Activated T-helper 17 cell treated with anti-CD3 and anti-CD28 coated beads, Interleukin-2, amount 50 U/mL, for 72 hours (primary cell): Measurements from ENCODE around the gene SAXO1. TPM values are rescaled to one million over a fixed set of nuclear protein-coding genes. Genes with fewer than 3 reads are reported as not detected.

Experiments used
- ATAC-seq: fragments of 150-1000 bp; cut with Tn5 transposase; replicated peaks from 2 replicates; pipeline ENCODE4 v1.10.0; 2021; ENCODE audit warnings: mild to moderate bottlenecking, moderate library complexity
- H3K27ac Mint-ChIP-seq: one replicate; pipeline ENCODE4 v1.8.0; 2022; ENCODE audit warnings: mixed read lengths
- H3K27me3 Mint-ChIP-seq: one replicate; pipeline ENCODE4 v1.8.0; 2022; ENCODE audit warnings: mixed read lengths
- H3K36me3 Mint-ChIP-seq: one replicate; pipeline ENCODE4 v1.8.0; 2022; ENCODE audit warnings: low read depth, mild to moderate bottlenecking, mixed read lengths
- H3K4me1 Mint-ChIP-seq: one replicate; pipeline ENCODE4 v1.8.0; 2022; ENCODE audit warnings: mixed read lengths
- H3K4me3 Mint-ChIP-seq: one replicate; pipeline ENCODE4 v1.8.0; 2022; ENCODE audit warnings: mild to moderate bottlenecking, mixed read lengths
- H3K9me3 Mint-ChIP-seq: one replicate; pipeline ENCODE4 v1.8.0; 2022; ENCODE audit warnings: mixed read lengths
- total RNA-seq, 2 donors: library from RNA; stranded (reverse); gene quantifications; one replicate each; pipeline ENCODE4 v1.2.3, GENCODE V29; 2022

The SAXO1 gene
- total RNA-seq, 2 donors from 2014 or later, result 0.37 TPM; not detected in 1

- Mint-ChIP-seq H3K36me3 (no peaks in the 10 kb centered on the region), H3K9me3 (peaks cover 15% of the 10 kb centered on the region), H3K27ac (no peak overlapping the region), H3K27me3 (peaks cover 11% of the 10 kb centered on the region), H3K4me3 (no peak overlapping the region), H3K4me1 (no peaks in the 10 kb centered on the region)
- ATAC-seq, result no peak
Measured at GRCh38 chr9:18903450-18903849, 129.6 kb downstream of the SAXO1 start.

DNA sequence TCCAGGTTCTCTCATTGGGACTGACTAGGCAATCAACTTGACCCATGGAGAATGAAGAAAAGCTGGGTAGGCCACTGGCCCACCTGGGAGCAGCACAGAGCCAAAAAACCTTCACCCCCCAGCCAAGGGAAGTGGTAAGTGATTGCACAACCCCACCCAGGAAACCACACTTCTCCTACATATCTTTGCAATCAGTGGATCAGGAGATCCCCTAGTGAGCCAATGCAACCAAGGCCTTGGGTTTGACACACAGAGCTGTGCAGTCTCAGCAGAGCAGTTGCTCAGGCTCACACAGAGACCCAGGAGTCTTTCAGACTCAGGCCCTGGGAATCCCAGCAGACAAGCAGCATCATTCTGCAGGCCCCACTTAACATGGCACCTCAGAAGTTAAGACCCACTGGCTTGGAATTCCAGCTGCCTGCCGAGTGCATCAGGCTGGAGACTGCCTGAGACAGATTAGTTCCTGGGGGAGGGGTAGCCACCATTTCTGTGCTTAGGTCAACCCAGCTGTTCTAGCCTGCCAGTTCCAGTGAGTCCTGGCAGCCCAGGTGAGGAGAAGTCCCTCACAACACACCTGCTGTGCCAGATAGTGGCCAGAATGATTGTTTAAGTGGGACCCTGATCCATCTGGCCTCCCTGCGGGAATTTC, 136.4 kb downstream of the SAXO1 start:
- Mint-ChIP-seq H3K36me3 (no peaks in the 10 kb centered on the region), H3K27ac (no peak overlapping the region), H3K9me3 (peaks cover 22% of the 10 kb centered on the region), H3K4me1 (no peaks in the 10 kb centered on the region), H3K4me3 (no peak overlapping the region), H3K27me3 (peaks cover 6% of the 10 kb centered on the region)
- ATAC-seq, result peak; percentile 32

DNA sequence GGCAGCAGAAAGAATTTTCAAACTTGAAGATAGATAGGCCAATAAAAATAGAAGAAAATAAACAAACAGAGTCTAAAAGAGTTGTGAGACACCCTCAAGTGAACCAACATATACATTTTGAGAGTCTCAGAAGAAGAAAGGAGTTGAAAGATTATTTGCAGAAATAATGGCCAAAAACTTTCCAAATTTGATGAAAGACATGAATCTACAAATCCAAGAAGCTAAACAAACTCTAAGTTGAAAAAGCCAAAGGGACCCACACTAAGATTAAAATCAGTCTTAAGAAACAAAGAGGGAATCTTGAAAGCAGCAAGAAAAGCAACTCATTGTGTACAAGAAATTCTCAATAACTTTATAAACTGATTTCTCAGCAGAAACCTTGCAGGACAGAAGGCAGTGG, 137.0 kb downstream of the SAXO1 start:
- Mint-ChIP-seq H3K4me1 (no peaks in the 10 kb centered on the region), H3K27ac (no peak overlapping the region), H3K27me3 (peaks cover 6% of the 10 kb centered on the region), H3K36me3 (no peaks in the 10 kb centered on the region), H3K4me3 (no peak overlapping the region), H3K9me3 (peaks cover 22% of the 10 kb centered on the region)
- no peak for ATAC-seq

GRCh38 chr9:18893491-18893890, 139.5 kb downstream of the SAXO1 start:
- H3K4me3 Mint-ChIP-seq, result no peak overlapping the region
- ATAC-seq, result no peak
- H3K27ac Mint-ChIP-seq, result no peak overlapping the region
- peaks cover 11% of the 10 kb centered on the region for H3K27me3 Mint-ChIP-seq
- H3K9me3 Mint-ChIP-seq, result peaks cover 15% of the 10 kb centered on the region
- no peaks in the 10 kb centered on the region for H3K4me1 Mint-ChIP-seq
- no peaks in the 10 kb centered on the region for H3K36me3 Mint-ChIP-seq

DNA sequence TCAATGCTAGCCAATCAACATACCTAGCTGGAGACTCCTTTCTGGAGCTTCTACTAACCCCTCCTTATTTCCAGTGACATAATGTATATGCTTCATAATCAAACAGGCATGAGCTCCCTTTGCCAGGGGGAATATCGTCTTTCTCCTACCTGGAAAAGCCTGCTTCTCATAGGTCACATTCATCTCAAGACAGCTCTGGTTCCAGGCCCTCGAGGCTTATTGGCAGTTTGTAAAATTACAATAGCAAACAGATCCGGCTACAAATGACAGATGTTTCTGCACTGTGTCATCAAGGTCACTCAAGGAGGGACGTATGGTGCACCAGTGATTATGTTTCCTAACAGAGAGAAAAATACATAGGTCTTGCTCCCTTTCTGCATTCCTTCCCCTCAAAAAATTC, 140.0 kb downstream of the SAXO1 start:
- peaks cover 13% of the 10 kb centered on the region for H3K9me3 Mint-ChIP-seq
- ATAC-seq, result no peak
- no peak overlapping the region for H3K27ac Mint-ChIP-seq
- H3K4me3 Mint-ChIP-seq, result no peak overlapping the region
- H3K4me1 Mint-ChIP-seq, result no peaks in the 10 kb centered on the region
- peaks cover 6% of the 10 kb centered on the region for H3K27me3 Mint-ChIP-seq
- H3K36me3 Mint-ChIP-seq, result no peaks in the 10 kb centered on the region

DNA sequence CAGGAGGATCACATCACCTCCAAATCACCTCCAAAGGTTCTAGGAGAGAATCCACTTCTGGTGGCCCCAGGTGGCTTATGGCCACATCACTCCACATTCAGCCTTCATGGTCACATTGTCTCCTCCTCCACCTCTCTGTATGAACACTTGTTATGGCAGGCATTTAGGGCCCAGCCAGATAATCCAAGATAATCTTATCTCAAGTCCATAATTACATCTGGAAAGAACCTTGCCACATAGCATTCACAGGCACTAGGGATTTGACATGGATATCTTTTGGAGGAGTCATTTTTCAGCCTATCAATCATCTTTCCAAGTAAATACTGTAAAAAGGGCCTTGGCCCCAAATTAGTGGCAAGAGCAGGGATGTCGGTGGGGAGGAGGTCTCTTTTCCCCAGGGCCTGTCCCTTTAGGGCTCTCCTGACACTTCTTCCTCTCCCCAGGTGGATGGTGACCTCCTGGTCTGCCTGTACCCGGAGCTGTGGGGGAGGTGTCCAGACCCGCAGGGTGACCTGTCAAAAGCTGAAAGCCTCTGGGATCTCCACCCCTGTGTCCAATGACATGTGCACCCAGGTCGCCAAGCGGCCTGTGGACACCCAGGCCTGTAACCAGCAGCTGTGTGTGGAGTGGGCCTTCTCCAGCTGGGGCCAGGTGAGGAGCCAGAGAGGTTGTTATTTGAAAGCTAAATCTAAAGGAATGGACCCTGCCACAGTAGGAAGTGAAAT, 140.9 kb downstream of the SAXO1 start:
- Mint-ChIP-seq H3K27ac (no peak overlapping the region), H3K4me3 (no peak overlapping the region), H3K27me3 (peaks cover 6% of the 10 kb centered on the region), H3K9me3 (peaks cover 12% of the 10 kb centered on the region), H3K36me3 (no peaks in the 10 kb centered on the region), H3K4me1 (no peaks in the 10 kb centered on the region)
- ATAC-seq, result no peak

GRCh38 chr9:18890372-18890771, 142.6 kb downstream of the SAXO1 start:
- Mint-ChIP-seq H3K36me3 (no peaks in the 10 kb centered on the region), H3K27ac (no peak overlapping the region)

GRCh38 chr9:18889550-18889949, 143.5 kb downstream of the SAXO1 start:
- H3K4me3 Mint-ChIP-seq, result no peak overlapping the region
- no peaks in the 10 kb centered on the region for H3K4me1 Mint-ChIP-seq
- peaks cover 4% of the 10 kb centered on the region for H3K9me3 Mint-ChIP-seq
- H3K27me3 Mint-ChIP-seq, result peaks cover 9% of the 10 kb centered on the region
- ATAC-seq, result no peak
- no peak overlapping the region for H3K27ac Mint-ChIP-seq
- H3K36me3 Mint-ChIP-seq, result no peaks in the 10 kb centered on the region

More at GRCh38 chr9:18890372-18890771, 142.6 kb downstream of the SAXO1 start:
- peak; percentile 37 for ATAC-seq
- Mint-ChIP-seq H3K27me3 (peaks cover 6% of the 10 kb centered on the region), H3K9me3 (peaks cover 8% of the 10 kb centered on the region), H3K4me3 (no peak overlapping the region), H3K4me1 (no peaks in the 10 kb centered on the region)

GRCh38 chr9:18888290-18888689, 144.7 kb downstream of the SAXO1 start:
- Mint-ChIP-seq H3K4me3 (no peak overlapping the region), H3K27ac (no peak overlapping the region), H3K4me1 (no peaks in the 10 kb centered on the region), H3K9me3 (no peaks in the 10 kb centered on the region), H3K27me3 (peaks cover 14% of the 10 kb centered on the region), H3K36me3 (no peaks in the 10 kb centered on the region)
- ATAC-seq, result no peak

DNA sequence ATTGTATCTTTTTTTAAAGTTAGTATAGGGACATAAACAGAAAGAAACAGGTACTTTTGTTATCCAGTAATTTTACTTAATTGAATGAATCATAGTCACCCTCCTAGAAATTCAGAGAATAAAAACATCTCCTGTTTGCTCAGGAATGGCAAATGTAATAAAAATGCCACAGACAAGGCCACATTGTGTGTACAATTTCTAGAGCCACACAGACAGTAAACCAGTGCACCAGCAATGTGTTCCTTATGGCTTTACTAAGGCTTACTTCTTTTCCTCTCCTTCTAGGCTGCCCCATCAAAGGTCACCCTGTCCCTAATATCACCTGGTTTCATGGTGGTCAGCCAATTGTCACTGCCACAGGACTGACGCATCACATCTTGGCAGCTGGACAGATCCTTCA, 145.5 kb downstream of the SAXO1 start:
- Mint-ChIP-seq H3K27me3 (peaks cover 15% of the 10 kb centered on the region), H3K4me3 (no peak overlapping the region), H3K36me3 (no peaks in the 10 kb centered on the region), H3K27ac (no peak overlapping the region), H3K4me1 (no peaks in the 10 kb centered on the region), H3K9me3 (no peaks in the 10 kb centered on the region)
- no peak for ATAC-seq

GRCh38 chr9:18881758-18882157, 151.3 kb downstream of the SAXO1 start:
- H3K9me3 Mint-ChIP-seq, result no peaks in the 10 kb centered on the region
- peaks cover 20% of the 10 kb centered on the region for H3K27me3 Mint-ChIP-seq
- H3K4me3 Mint-ChIP-seq, result no peak overlapping the region
- H3K4me1 Mint-ChIP-seq, result no peaks in the 10 kb centered on the region
- H3K27ac Mint-ChIP-seq, result no peak overlapping the region
- ATAC-seq, result no peak
- H3K36me3 Mint-ChIP-seq, result no peaks in the 10 kb centered on the region

GRCh38 chr9:18877984-18878383, 155.0 kb downstream of the SAXO1 start:
- no peak for ATAC-seq
- Mint-ChIP-seq H3K4me3 (no peak overlapping the region), H3K27me3 (peaks cover 25% of the 10 kb centered on the region), H3K4me1 (no peaks in the 10 kb centered on the region), H3K36me3 (no peaks in the 10 kb centered on the region), H3K27ac (no peak overlapping the region), H3K9me3 (peaks cover 3% of the 10 kb centered on the region)

Other genes with a start within 250 kb of the SAXO1 start
- 10 to 100 TPM; 64.0 to 66.0 TPM for gene RRAGA, start 16.2 kb upstream of the SAXO1 start, total RNA-seq
- 10 to 100 TPM; 27.8 to 38.0 TPM for gene HAUS6, start 69.7 kb upstream of the SAXO1 start, total RNA-seq
- 100 to 1,000 TPM; 114 to 136 TPM for gene PLIN2, start 94.3 kb upstream of the SAXO1 start, total RNA-seq
- gene DENND4C, start 197.5 kb upstream of the SAXO1 start, total RNA-seq, result 10 to 100 TPM; 18.1 to 22.6 TPM